Breast epithelium (tissue), 4 donors: Measurements from ENCODE around the gene C4BPB. TPM values are rescaled to one million over a fixed set of nuclear protein-coding genes. Genes with fewer than 3 reads are reported as not detected.

Experiments
- DNase-seq, 2 donors: peaks; one replicate each; pipeline ENCODE4 v3.0.0-alpha.2; 2019; ENCODE audit warnings: low spot score in 2 of 2
- H3K27ac ChIP-seq, 2 donors: fragments of 200-600 bp; sonication (generic) in 1 of 2; one replicate each; pipeline ENCODE4 v1.5.1; 2016 to 2019; ENCODE audit warnings: mild to moderate bottlenecking in 1 of 2
- H3K27me3 ChIP-seq, 2 donors: fragments of 200-600 bp; sonication (generic) in 1 of 2; one replicate each; pipeline versions ENCODE4 v1.5.1 to v1.6.0; 2017 to 2019; ENCODE audit warnings: control low read depth in 1 of 2, mild to moderate bottlenecking in 1 of 2
- H3K36me3 ChIP-seq: fragments of 200-600 bp; one replicate; pipeline ENCODE4 v1.5.1; 2019
- H3K4me1 ChIP-seq, 2 donors: fragments of 200-600 bp; sonication (generic); one replicate each; pipeline ENCODE4 v1.5.1; 2016 to 2019; ENCODE audit warnings: control low read depth in 1 of 2
- H3K4me3 ChIP-seq, 3 donors: fragments of 200-600 bp; sonication (generic); 1 replicate in 2 of 3; 2 replicates in 1 of 3; pipeline ENCODE4 v1.5.1; 2016 to 2019; ENCODE audit warnings: mild to moderate bottlenecking in 3 of 3, moderate library complexity in 2 of 3
- H3K9me3 ChIP-seq, 2 donors: fragments of 200-600 bp; sonication (generic) in 1 of 2; one replicate each; pipeline ENCODE4 v1.5.1; 2016 to 2019; ENCODE audit warnings: control low read depth in 1 of 2
- CTCF ChIP-seq, 3 donors: fragments of 450-650 bp; IDR thresholded peaks; one replicate each; pipeline ENCODE4 v1.5.1; 2016 to 2017; ENCODE audit warnings: antibody characterized with exemption in 3 of 3, mild to moderate bottlenecking in 3 of 3, moderate library complexity in 3 of 3
- POLR2A ChIP-seq: fragments of 450-650 bp; IDR thresholded peaks from one replicate; pipeline ENCODE4 v1.6.1; 2016; ENCODE audit warnings: antibody characterized with exemption, mild to moderate bottlenecking, moderate library complexity
- POLR2AphosphoS5 ChIP-seq, 3 donors: sonication (generic); formaldehyde crosslinking; IDR thresholded peaks; one replicate each; pipeline ENCODE4 v1.6.1; 2017; ENCODE audit warnings: antibody characterized with exemption in 3 of 3
- intact Hi-C: fragments of 100-400 bp; cut with DNase I; formaldehyde crosslinking; loops from one replicate; pipeline ENCODE4 v1.15.1; 2023; ENCODE audit warnings: low total_unique reads
- total RNA-seq, 3 donors: library from RNA; depleted of rRNA; stranded (reverse); fragments of >200 nt; gene quantifications; one replicate each; pipeline ENCODE4 v1.1.0, GENCODE V29; 2016

C4BPB gene
- total RNA-seq, 3 donors from 2014 or later, result 0.80 to 3.1 (median 0.98) TPM

- no peak overlapping the region for H3K4me3 ChIP-seq
- no peak overlapping the region for H3K27ac ChIP-seq
- intact Hi-C loops, result no loop called here
- no peaks in the 10 kb centered on the region for H3K9me3 ChIP-seq
- H3K27me3 ChIP-seq, result no peaks in the 10 kb centered on the region
- H3K4me1 ChIP-seq, result no peaks in the 10 kb centered on the region
- TF ChIP-seq POLR2A (no peak), CTCF (IDR thresholded peaks at IDR 0.05) (no peak), POLR2AphosphoS5 (IDR thresholded peaks at IDR 0.05) (no peak)
- no peaks in the 10 kb centered on the region for H3K36me3 ChIP-seq
- no peak for DNase-seq
Measured at GRCh38 chr1:207062058-207062457, 26.6 kb upstream of the C4BPB start.

GRCh38 chr1:207063014-207063413 is 25.6 kb upstream of the C4BPB start:
- Histone ChIP-seq H3K27ac (no peak overlapping the region), H3K4me3 (no peak overlapping the region), H3K36me3 (no peaks in the 10 kb centered on the region), H3K27me3 (no peaks in the 10 kb centered on the region), H3K4me1 (no peaks in the 10 kb centered on the region), H3K9me3 (no peaks in the 10 kb centered on the region)
- TF ChIP-seq CTCF (IDR thresholded peaks at IDR 0.05) (no peak), POLR2A (no peak), POLR2AphosphoS5 (IDR thresholded peaks at IDR 0.05) (no peak)
- no peak for DNase-seq
- intact Hi-C loops, result no loop called here

- Histone ChIP-seq H3K27me3 (no peaks in the 10 kb centered on the region), H3K27ac (no peak overlapping the region), H3K4me1 (no peaks in the 10 kb centered on the region)
Measured at GRCh38 chr1:207064561-207064960, 24.1 kb upstream of the C4BPB start.

GRCh38 chr1:207067185-207067584 is 21.5 kb upstream of the C4BPB start:
- H3K27me3 ChIP-seq, result no peaks in the 10 kb centered on the region
- intact Hi-C loops, result no loop called here
- H3K4me3 ChIP-seq, result no peak overlapping the region
- H3K27ac ChIP-seq, result no peak overlapping the region
- TF ChIP-seq CTCF (IDR thresholded peaks at IDR 0.05), result no peak
- no peak for TF ChIP-seq POLR2AphosphoS5 (IDR thresholded peaks at IDR 0.05)
- TF ChIP-seq POLR2A, result no peak
- H3K4me1 ChIP-seq, result no peaks in the 10 kb centered on the region
- DNase-seq, result no peak
- H3K36me3 ChIP-seq, result no peaks in the 10 kb centered on the region
- no peaks in the 10 kb centered on the region for H3K9me3 ChIP-seq

More at GRCh38 chr1:207064561-207064960, 24.1 kb upstream of the C4BPB start:
- Histone ChIP-seq H3K4me3 (no peak overlapping the region), H3K36me3 (no peaks in the 10 kb centered on the region), H3K9me3 (no peaks in the 10 kb centered on the region)
- intact Hi-C loops, result no loop called here
- no peak for TF ChIP-seq CTCF (IDR thresholded peaks at IDR 0.05)
- DNase-seq, result no peak

- DNase-seq, result no peak
- Histone ChIP-seq H3K36me3 (no peaks in the 10 kb centered on the region), H3K27ac (no peak overlapping the region), H3K4me1 (no peaks in the 10 kb centered on the region), H3K4me3 (no peak overlapping the region), H3K9me3 (no peaks in the 10 kb centered on the region), H3K27me3 (no peaks in the 10 kb centered on the region)
- TF ChIP-seq POLR2A (no peak), CTCF (IDR thresholded peaks at IDR 0.05) (no peak), POLR2AphosphoS5 (IDR thresholded peaks at IDR 0.05) (no peak)
- intact Hi-C loops, result no loop called here
Measured at GRCh38 chr1:207067665-207068064, 21.0 kb upstream of the C4BPB start.
